IPS-15b (cell line): ENCODE measurements around the gene SINHCAF.

Experiments
- H3K27me3 ChIP-seq: one replicate; pipeline ENCODE4 v1.6.1; 2013; ENCODE audit warnings: low read length; ENCODE audit not compliant: control insufficient read depth, insufficient read depth
- H3K36me3 ChIP-seq: one replicate; pipeline ENCODE4 v1.6.1; 2013; ENCODE audit warnings: low read length; ENCODE audit not compliant: control insufficient read depth, insufficient read depth
- H3K4me1 ChIP-seq: one replicate; pipeline ENCODE4 v1.6.1; 2013; ENCODE audit warnings: mild to moderate bottlenecking, low read length; ENCODE audit not compliant: control insufficient read depth, insufficient read depth
- H3K4me3 ChIP-seq: one replicate; pipeline ENCODE4 v1.5.1; 2013; ENCODE audit warnings: low read depth, low read length
- H3K9ac ChIP-seq: one replicate; pipeline ENCODE4 v1.6.1; 2013; ENCODE audit warnings: low read depth, mild to moderate bottlenecking, low read length
- H3K9me3 ChIP-seq: one replicate; pipeline ENCODE4 v1.6.1; 2013; ENCODE audit warnings: mild to moderate bottlenecking, low read length; ENCODE audit not compliant: control insufficient read depth, insufficient read depth

SINHCAF gene

DNA sequence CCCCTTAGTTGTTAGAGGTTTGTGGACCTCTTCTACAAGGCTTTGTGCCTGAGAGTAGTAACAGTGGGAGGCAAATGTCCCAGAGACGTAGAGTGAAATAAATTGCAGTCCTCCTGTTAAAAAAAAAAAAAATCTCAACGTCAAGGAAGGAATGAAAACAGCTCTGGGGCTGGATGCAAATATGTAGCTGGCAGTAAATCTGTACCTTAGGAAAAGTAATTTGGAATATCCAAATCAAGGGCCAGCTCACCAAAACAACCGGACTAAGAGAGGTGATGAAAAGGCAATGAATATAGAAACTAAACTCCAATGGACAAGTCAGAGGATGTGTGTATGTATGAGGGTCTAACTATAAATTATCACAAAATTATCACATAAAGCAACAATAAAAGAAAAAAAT, 27.0 kb downstream of the SINHCAF start:
- no peak overlapping the region for H3K4me3 ChIP-seq
- no peaks in the 10 kb centered on the region for H3K27me3 ChIP-seq
- peaks cover 29% of the 10 kb centered on the region for H3K36me3 ChIP-seq
- H3K9ac ChIP-seq, result no peak overlapping the region
- H3K4me1 ChIP-seq, result peaks cover 6% of the 10 kb centered on the region
- no peaks in the 10 kb centered on the region for H3K9me3 ChIP-seq

DNA sequence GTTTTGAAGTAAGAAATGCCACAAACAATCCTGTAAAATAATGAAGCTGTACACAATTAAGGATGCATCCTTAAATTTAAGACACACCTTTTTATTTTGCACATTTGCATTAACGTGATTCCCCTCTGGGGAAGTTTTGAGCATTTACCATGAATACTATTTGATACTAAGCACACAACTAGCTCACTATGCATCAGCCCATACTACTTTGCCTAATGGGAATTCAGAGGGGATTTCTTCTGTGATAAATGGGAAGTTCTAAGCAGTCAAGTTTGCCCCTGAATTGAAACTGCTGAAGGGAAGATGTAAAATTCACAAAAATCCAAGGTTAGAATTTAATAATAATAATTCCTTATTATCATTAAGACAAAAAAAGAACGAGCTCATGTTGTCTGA, 27.4 kb downstream of the SINHCAF start:
- Histone ChIP-seq H3K9me3 (no peaks in the 10 kb centered on the region), H3K27me3 (no peaks in the 10 kb centered on the region), H3K9ac (no peak overlapping the region), H3K4me1 (peaks cover 6% of the 10 kb centered on the region), H3K36me3 (peaks cover 28% of the 10 kb centered on the region), H3K4me3 (no peak overlapping the region)

DNA sequence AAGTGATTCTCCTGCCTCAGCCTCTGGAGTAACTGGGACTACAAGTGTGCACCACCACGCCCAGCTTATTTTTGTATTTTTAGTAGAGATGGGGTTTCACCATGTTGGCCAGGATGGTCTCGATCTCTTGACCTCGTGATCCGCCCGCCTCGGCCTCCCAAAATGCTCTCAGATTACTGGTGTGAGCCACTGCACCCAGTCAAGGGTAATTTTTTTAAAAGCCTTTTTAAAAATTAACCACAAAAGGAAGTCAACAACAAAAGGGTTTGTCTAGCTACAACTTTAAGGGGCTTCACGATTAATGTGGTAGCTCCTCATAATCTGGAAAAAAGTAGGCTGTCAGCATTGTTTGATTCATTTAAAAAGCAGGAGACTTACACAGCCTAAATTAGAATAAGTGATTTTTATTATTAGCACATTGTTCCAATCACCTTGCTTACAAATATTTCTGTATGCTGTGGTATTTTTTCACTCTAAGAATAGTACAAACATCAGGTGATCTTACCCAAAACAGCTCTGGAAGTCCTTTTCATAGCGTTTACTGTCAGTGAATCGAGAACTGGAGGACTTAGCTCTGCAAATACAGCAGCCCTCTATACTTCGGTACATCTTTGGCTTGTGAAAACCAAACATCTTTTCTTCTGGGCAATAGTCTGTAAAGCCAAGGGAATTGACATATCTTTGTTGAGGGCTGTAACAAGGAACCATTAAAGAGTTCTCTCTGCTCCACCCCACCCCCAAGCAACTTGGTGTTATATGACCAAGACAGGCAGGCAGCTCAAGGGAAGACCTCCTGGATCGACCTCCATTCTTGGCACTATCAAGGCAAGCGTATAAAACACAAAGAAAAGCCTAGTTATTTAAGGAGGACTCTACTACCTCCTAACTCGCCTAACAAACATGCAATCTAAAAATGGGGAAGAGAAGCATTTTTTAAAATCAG, 28.1 kb downstream of the SINHCAF start:
- H3K9ac ChIP-seq, result no peak overlapping the region
- H3K36me3 ChIP-seq, result peaks cover 33% of the 10 kb centered on the region
- no peaks in the 10 kb centered on the region for H3K9me3 ChIP-seq
- no peaks in the 10 kb centered on the region for H3K27me3 ChIP-seq
- H3K4me1 ChIP-seq, result peaks cover 6% of the 10 kb centered on the region
- no peak overlapping the region for H3K4me3 ChIP-seq

DNA sequence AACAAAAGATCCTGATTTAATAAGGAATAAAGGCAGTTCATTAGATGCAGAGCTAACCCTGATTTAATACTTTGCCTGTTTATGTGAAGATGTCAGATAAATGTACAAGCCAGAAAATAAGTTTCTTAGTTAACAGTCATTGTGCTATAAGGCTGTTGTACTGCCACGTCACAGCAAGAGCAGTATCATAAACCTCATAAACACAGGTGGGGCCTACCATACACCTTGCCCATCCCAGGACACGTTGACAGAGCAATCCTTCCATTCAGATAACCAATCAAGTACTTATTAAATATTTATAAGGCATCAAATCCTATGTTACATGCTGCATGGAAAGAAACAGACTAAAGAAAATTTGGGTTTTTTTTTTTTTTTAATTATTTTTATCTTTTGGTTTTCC, 36.5 kb downstream of the SINHCAF start:
- Histone ChIP-seq H3K27me3 (no peaks in the 10 kb centered on the region), H3K4me1 (peaks cover 7% of the 10 kb centered on the region), H3K4me3 (no peak overlapping the region), H3K36me3 (peaks cover 54% of the 10 kb centered on the region), H3K9me3 (no peaks in the 10 kb centered on the region), H3K9ac (no peak overlapping the region)

DNA sequence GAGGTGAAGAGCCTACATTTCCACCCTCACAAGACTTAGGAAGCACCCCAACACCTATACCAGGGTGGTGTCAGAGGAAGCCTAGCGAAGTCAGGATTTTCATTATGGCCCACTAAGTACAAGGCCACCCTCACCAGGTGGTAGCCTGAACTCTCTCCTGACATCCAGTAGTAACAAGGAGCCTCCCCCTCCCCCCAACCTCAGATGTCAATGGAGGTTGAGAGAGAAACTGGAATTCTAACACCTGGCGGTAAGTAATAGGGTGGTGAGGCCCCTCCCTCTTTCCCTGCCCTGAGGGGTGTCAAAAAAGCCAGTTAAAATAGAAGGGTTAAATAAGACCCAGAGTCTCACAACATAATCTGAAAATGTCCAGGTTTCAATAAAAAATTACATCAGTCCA, 37.6 kb downstream of the SINHCAF start:
- Histone ChIP-seq H3K9me3 (no peaks in the 10 kb centered on the region), H3K4me3 (no peak overlapping the region), H3K4me1 (peaks cover 7% of the 10 kb centered on the region), H3K27me3 (no peaks in the 10 kb centered on the region), H3K9ac (no peak overlapping the region), H3K36me3 (peaks cover 56% of the 10 kb centered on the region)

DNA sequence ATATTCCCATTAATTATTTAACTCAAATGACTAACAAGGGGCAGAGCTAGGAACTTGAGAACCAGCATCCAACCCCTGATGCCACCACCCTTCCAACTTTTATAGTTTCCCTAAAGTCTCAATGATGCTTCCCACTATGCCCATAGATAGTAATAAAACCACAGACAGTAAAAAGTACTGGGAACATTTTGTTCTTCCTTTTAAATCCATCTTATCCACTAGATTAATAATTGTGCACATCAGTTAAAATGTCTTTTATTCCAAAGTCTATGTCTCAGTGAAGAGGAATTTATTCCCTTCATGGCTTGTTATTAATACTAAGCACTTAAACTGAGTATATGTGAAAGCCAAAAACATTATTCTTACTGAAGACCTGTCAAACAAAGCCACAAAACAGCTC, 45.8 kb downstream of the SINHCAF start:
- Histone ChIP-seq H3K9ac (no peak overlapping the region), H3K27me3 (no peaks in the 10 kb centered on the region), H3K9me3 (no peaks in the 10 kb centered on the region), H3K4me1 (peaks cover 3% of the 10 kb centered on the region), H3K4me3 (no peak overlapping the region), H3K36me3 (peaks cover 24% of the 10 kb centered on the region)

DNA sequence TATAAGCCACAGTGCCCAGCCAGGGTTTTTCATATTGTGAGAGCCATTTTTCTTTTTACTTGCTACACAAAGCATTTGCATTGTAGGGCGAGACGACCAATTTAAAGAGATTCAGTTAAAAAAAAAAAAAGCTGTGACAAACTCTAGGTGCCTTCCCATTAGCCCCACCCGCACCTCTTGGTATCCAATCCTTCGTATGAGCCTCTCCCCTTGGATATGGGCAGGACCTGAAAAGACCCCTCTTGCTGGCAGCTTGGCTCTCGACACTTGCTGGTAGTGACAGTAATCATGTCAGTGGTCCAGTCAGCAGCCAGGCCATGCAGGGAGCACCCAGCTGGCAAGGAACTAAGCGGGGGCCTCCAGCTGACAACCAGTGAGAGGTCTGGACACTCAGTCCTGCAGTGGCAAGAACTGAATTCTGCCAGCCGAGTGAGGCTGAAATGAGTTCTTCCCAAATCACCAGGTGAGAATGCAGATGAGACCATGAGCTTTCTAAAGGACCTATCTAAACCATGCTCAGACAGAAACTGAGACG, 46.5 kb downstream of the SINHCAF start:
- Histone ChIP-seq H3K9me3 (no peaks in the 10 kb centered on the region), H3K36me3 (peaks cover 20% of the 10 kb centered on the region), H3K27me3 (no peaks in the 10 kb centered on the region), H3K9ac (no peak overlapping the region), H3K4me3 (no peak overlapping the region), H3K4me1 (peaks cover 3% of the 10 kb centered on the region)

DNA sequence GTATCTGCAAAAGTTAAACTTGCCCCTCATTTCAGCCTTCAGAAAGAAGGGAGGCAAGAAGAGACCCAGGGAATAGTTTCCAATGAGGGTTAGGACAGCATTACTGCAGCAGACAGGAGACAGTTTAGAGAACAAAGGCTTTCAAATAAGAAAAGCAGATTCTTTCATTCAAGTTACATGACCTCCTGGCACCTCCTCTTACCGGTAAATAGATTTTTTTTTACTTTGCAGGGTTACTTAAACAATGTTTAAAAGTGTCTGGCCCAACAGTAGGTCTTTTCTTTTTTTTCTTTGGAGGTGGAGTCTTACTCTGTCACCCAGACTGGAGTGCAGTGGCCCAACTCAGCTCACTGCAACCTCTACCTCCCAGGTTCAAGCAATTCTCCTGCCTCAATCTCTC, 47.1 kb downstream of the SINHCAF start:
- no peak overlapping the region for H3K4me3 ChIP-seq
- H3K36me3 ChIP-seq, result peaks cover 15% of the 10 kb centered on the region
- no peaks in the 10 kb centered on the region for H3K9me3 ChIP-seq
- H3K4me1 ChIP-seq, result peaks cover 3% of the 10 kb centered on the region
- H3K9ac ChIP-seq, result no peak overlapping the region
- H3K27me3 ChIP-seq, result no peaks in the 10 kb centered on the region

DNA sequence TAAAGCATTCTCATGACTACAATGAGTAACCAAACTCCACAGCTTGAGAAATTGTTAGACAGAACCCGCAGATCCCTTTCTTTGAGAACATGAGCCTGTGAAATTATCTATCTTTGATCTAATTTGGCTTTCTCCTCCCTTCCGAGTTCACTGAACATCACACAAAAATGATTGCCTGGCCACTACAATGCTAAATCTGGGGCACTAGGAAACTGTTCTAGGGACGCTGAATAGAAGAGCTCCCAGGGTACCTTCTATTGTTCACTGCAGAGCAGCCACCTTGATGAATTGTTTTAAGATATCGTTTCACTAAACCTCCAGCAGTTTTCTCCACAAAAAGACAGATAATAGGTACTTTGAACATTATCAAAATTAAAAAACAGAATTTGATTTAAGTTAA, 47.5 kb downstream of the SINHCAF start:
- H3K9me3 ChIP-seq, result no peaks in the 10 kb centered on the region
- H3K4me3 ChIP-seq, result no peak overlapping the region
- no peaks in the 10 kb centered on the region for H3K27me3 ChIP-seq
- H3K9ac ChIP-seq, result no peak overlapping the region
- H3K4me1 ChIP-seq, result peaks cover 3% of the 10 kb centered on the region
- H3K36me3 ChIP-seq, result peaks cover 11% of the 10 kb centered on the region

DNA sequence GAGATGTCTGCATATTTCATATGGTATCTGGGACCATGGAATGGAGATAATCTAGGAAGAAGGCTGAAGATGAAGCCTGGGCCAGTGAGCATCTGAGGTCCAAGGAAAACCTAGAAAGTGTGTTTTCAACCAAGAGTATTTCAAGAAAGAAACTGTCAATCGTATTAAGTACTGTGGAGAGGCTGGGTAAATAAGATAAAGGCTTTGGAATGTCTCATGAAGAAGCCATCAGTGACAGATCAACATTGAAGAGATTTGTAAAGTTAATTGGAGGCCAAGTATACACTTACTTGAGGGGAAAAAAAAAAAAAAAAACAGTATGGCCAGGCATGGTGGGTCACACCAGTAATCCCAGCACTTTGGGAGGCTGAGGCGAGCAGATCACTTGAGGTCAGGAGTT, 48.9 kb downstream of the SINHCAF start:
- H3K9ac ChIP-seq, result no peak overlapping the region
- H3K36me3 ChIP-seq, result peaks cover 8% of the 10 kb centered on the region
- no peaks in the 10 kb centered on the region for H3K27me3 ChIP-seq
- peaks cover 3% of the 10 kb centered on the region for H3K4me1 ChIP-seq
- no peaks in the 10 kb centered on the region for H3K9me3 ChIP-seq
- no peak overlapping the region for H3K4me3 ChIP-seq

DNA sequence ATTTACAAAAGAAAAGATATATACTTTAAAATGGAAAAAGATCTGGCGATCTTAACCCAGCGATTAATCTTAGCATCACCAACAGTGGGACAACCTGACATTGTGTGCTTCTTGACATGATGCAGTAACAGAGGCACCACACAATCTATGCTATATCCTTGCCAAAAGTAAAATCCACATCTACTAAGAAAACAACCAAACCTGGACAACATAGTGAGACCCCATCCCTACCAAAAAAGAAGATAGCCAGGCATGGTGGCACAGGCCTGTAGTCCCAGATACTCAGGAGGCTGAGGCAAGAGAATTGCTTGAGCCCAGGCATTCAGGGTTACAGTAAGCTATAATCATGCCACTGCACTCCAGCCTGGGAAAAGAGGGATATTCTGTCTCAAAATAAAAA, 50.5 kb downstream of the SINHCAF start:
- peaks cover 8% of the 10 kb centered on the region for H3K36me3 ChIP-seq
- peaks cover 3% of the 10 kb centered on the region for H3K4me1 ChIP-seq
- no peak overlapping the region for H3K4me3 ChIP-seq
- H3K9me3 ChIP-seq, result no peaks in the 10 kb centered on the region
- H3K9ac ChIP-seq, result no peak overlapping the region
- H3K27me3 ChIP-seq, result no peaks in the 10 kb centered on the region
